Panc1 (cell line): ENCODE data around the gene RALGAPA1. TPM values are rescaled to one million over a fixed set of nuclear protein-coding genes. Genes with fewer than 3 reads are reported as not detected.
"Not testable (repeated sequence)": the region's sequence is repeated elsewhere in the genome, so short reads cannot be mapped to it uniquely, and the experiment has no call there.

Experiments used
- ATAC-seq: fragments of 200-7000 bp; cut with Tn5 transposase; 2 replicates; pipeline ENCODE4 v1.9.1; 2020; ENCODE audit warnings: mild to moderate bottlenecking, moderate library complexity
- BruUV-seq: library from RNA; stranded (reverse); fragments of 400-500 nt; replicated peaks from 2 replicates; lab custom pipeline; 2021; lab: Mats Ljungman, UMichigan
- CTCF ChIA-PET: fragments of 300-600 bp; sonication (Branson Sonifier 250); formaldehyde crosslinking; loops from one replicate; lab custom pipeline; 2022; ENCODE audit warnings: antibody characterized with exemption; lab: Charles Lee
- POLR2A ChIA-PET: fragments of 300-600 bp; sonication (Branson Sonifier 250); formaldehyde crosslinking; loops from one replicate; lab custom pipeline; 2022; ENCODE audit warnings: antibody characterized with exemption; lab: Charles Lee
- DNase-seq: peaks from one replicate; pipeline ENCODE4 v3.0.0-alpha.2; 2010; ENCODE audit warnings: low read depth, low spot score
- H3K27ac ChIP-seq: 2 replicates; pipeline ENCODE4 v1.5.1; 2011; ENCODE audit warnings: mild to moderate bottlenecking, low read length, inconsistent platforms
- H3K27me3 ChIP-seq: fragments of 200-500 bp; sonication (Bioruptor generic); 2 replicates; pipeline ENCODE4 v1.6.0; 2014; ENCODE audit warnings: low read length, inconsistent platforms; ENCODE audit not compliant: control insufficient read depth, insufficient read depth
- H3K36me3 ChIP-seq: fragments of 200-500 bp; sonication (Bioruptor generic); 2 replicates; pipeline ENCODE4 v1.5.1; 2014; ENCODE audit warnings: inconsistent platforms, mild to moderate bottlenecking, low read length, moderate library complexity; ENCODE audit not compliant: control insufficient read depth, insufficient read depth
- H3K4me1 ChIP-seq: 2 replicates; pipeline ENCODE4 v1.5.1; 2011; ENCODE audit warnings: inconsistent platforms, mild to moderate bottlenecking, low read length, moderate library complexity; ENCODE audit not compliant: control insufficient read depth, insufficient read depth
- H3K4me3 ChIP-seq, 2 experiments: 2 replicates each; pipeline ENCODE4 v1.5.1; 2011 to 2012; ENCODE audit warnings: low read depth in 2 of 2, low read length in 2 of 2, mild to moderate bottlenecking in 2 of 2, inconsistent platforms in 1 of 2, moderate library complexity in 1 of 2
- H3K9me3 ChIP-seq: fragments of 200-500 bp; sonication (Bioruptor generic); 2 replicates; pipeline ENCODE4 v1.5.1; 2014; ENCODE audit warnings: low read depth, mild to moderate bottlenecking, inconsistent platforms, low read length, moderate library complexity; ENCODE audit not compliant: control insufficient read depth, insufficient read depth
- POLR2AphosphoS5 ChIP-seq: IDR thresholded peaks from 2 replicates; pipeline ENCODE4 v1.6.1; 2012; ENCODE audit warnings: mild to moderate bottlenecking, low read depth, low read length, moderate library complexity
- SIN3A ChIP-seq: IDR thresholded peaks from 2 replicates; pipeline ENCODE4 v1.6.1; 2012; ENCODE audit warnings: low read depth, mild to moderate bottlenecking, low read length, moderate library complexity, borderline replicate concordance; ENCODE audit not compliant: insufficient read depth
- TCF7L2 ChIP-seq: IDR thresholded peaks from 2 replicates; pipeline ENCODE4 v1.6.1; 2011; ENCODE audit warnings: mild to moderate bottlenecking, low read depth, low read length, inconsistent platforms
- in situ Hi-C: cut with HindIII; loops from 2 replicates; pipeline ENCODE4 v1.10.0; 2016; ENCODE audit warnings: low sequenced_read_pairs, low pct_unique_long_range_greater_than_20kb
- intact Hi-C: fragments of 100-400 bp; cut with micrococcal nuclease; formaldehyde crosslinking; loops from one replicate; pipeline ENCODE4 v1.10.0; 2022; ENCODE audit not compliant: unreplicated experiment
- total RNA-seq: library from RNA; stranded (reverse); gene quantifications from one replicate; pipeline ENCODE4 v1.2.1, GENCODE V29; 2021; ENCODE audit not compliant: unreplicated experiment
- TF ChIP-seq, protein P1 (sequence below): fragments of 450-650 bp; IDR thresholded peaks from 2 replicates; pipeline ENCODE4 v1.5.1; 2017; ENCODE audit warnings: mild to moderate bottlenecking
- TF ChIP-seq, protein P2 (sequence below), 2 experiments: IDR thresholded peaks; 2 replicates each; pipeline ENCODE4 v1.6.1; 2011 to 2012; ENCODE audit warnings: low read depth in 2 of 2, control low read depth in 1 of 2, low read length in 1 of 2, mild to moderate bottlenecking in 1 of 2, moderate library complexity in 1 of 2; ENCODE audit not compliant: insufficient read depth in 1 of 2

RALGAPA1 gene
- total RNA-seq, 1 experiment from 2014 or later: 31.5 TPM

DNA sequence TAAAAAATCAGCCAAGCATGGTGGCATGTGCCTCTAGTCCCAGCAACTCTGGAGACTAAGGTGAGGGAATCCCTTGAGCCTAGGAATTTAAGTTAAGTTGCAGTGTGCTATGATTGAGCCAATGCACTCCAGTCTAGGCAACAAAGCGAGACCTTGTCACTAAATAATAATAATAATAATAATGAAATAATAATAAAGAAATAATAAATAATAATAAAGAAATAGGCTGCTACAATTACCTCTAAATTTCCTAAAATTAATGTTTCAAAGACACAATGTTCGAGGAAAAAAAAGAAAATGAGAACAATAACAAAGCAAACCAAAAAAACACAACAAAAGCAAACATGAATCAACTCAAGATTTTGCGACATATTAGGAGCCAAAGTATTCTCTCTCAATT, 29.7 kb downstream of the RALGAPA1 start:
- intact Hi-C loops (no loop called here), in situ Hi-C loops (no loop called here)
- ChIA-PET CTCF (no interaction called here), POLR2A (no interaction called here)
- H3K9me3 ChIP-seq: no peaks in the 10 kb centered on the region
- H3K27me3 ChIP-seq: no peaks in the 10 kb centered on the region
- TF ChIP-seq, protein P1, sequence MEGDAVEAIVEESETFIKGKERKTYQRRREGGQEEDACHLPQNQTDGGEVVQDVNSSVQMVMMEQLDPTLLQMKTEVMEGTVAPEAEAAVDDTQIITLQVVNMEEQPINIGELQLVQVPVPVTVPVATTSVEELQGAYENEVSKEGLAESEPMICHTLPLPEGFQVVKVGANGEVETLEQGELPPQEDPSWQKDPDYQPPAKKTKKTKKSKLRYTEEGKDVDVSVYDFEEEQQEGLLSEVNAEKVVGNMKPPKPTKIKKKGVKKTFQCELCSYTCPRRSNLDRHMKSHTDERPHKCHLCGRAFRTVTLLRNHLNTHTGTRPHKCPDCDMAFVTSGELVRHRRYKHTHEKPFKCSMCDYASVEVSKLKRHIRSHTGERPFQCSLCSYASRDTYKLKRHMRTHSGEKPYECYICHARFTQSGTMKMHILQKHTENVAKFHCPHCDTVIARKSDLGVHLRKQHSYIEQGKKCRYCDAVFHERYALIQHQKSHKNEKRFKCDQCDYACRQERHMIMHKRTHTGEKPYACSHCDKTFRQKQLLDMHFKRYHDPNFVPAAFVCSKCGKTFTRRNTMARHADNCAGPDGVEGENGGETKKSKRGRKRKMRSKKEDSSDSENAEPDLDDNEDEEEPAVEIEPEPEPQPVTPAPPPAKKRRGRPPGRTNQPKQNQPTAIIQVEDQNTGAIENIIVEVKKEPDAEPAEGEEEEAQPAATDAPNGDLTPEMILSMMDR: no peak
- no peak overlapping the region for H3K27ac ChIP-seq
- no peaks in the 10 kb centered on the region for H3K36me3 ChIP-seq
- DNase-seq (no peak), ATAC-seq (no peak)
- H3K4me3 ChIP-seq: no peak overlapping the region
- BruUV-seq: no TSS peak
- H3K4me1 ChIP-seq: no peaks in the 10 kb centered on the region

DNA sequence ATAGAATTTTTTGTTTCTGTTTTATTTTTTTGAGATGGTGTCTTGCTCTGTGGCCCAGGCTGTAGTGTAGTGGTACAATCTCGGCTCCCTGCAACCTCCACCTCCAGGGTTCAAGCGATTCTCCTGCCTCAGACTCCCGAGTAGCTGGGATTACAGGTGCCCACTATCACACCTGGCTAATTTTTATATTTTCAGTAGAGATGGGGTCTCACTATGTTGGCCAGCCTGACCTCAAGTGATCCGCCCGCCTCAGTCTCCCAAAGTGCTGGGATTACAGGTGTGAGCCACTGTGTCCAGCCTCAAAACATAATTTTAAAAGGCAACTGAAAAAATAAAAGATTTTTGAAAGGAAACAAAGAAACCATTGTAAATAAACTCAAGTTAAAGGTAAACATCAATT, 31.5 kb downstream of the RALGAPA1 start:
- H3K4me3 ChIP-seq, DNase-seq, BruUV-seq, H3K4me1 ChIP-seq, H3K9me3 ChIP-seq, H3K36me3 ChIP-seq, ATAC-seq, POLR2A ChIA-PET, intact Hi-C loops, CTCF ChIA-PET, H3K27ac ChIP-seq, H3K27me3 ChIP-seq, in situ Hi-C loops: not testable (repeated sequence)

DNA sequence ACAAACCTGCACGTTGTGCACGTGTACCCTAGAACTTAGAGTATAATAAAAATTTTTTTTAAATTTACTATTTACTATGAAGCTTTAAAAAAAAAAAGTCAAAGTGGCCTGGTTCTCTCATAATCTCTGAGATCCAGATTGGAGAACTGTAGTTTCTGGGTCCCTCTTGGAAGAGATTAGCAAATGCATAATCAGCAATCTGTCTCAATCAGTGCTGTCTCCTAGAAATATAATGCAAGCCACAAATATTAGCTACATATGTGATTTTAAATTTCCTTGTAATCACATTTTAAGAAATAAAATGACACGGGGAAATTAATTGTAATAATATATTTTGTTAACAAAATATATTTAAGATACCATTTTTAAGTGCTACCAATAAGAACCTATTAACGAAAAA, 32.3 kb downstream of the RALGAPA1 start:
- Histone ChIP-seq H3K36me3 (no peaks in the 10 kb centered on the region), H3K9me3 (no peaks in the 10 kb centered on the region), H3K4me3 (no peak overlapping the region), H3K27me3 (no peaks in the 10 kb centered on the region), H3K27ac (no peak overlapping the region), H3K4me1 (no peaks in the 10 kb centered on the region)
- in situ Hi-C loops: no loop called here
- DNase-seq (no peak), ATAC-seq (no peak)
- ChIA-PET POLR2A (no interaction called here), CTCF (no interaction called here)
- TF ChIP-seq, protein P2, sequence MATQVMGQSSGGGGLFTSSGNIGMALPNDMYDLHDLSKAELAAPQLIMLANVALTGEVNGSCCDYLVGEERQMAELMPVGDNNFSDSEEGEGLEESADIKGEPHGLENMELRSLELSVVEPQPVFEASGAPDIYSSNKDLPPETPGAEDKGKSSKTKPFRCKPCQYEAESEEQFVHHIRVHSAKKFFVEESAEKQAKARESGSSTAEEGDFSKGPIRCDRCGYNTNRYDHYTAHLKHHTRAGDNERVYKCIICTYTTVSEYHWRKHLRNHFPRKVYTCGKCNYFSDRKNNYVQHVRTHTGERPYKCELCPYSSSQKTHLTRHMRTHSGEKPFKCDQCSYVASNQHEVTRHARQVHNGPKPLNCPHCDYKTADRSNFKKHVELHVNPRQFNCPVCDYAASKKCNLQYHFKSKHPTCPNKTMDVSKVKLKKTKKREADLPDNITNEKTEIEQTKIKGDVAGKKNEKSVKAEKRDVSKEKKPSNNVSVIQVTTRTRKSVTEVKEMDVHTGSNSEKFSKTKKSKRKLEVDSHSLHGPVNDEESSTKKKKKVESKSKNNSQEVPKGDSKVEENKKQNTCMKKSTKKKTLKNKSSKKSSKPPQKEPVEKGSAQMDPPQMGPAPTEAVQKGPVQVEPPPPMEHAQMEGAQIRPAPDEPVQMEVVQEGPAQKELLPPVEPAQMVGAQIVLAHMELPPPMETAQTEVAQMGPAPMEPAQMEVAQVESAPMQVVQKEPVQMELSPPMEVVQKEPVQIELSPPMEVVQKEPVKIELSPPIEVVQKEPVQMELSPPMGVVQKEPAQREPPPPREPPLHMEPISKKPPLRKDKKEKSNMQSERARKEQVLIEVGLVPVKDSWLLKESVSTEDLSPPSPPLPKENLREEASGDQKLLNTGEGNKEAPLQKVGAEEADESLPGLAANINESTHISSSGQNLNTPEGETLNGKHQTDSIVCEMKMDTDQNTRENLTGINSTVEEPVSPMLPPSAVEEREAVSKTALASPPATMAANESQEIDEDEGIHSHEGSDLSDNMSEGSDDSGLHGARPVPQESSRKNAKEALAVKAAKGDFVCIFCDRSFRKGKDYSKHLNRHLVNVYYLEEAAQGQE (IDR thresholded peaks at IDR 0.05; ENCODE audit: insufficient read depth in 1 of 2, low read depth in 2 of 2, low read length in 1 of 2): no peak
- TF ChIP-seq, protein P1: no peak
- no peak for TF ChIP-seq SIN3A
- TF ChIP-seq TCF7L2: no peak
- TF ChIP-seq POLR2AphosphoS5: no peak
- intact Hi-C loops: no loop called here
- BruUV-seq: no TSS peak

DNA sequence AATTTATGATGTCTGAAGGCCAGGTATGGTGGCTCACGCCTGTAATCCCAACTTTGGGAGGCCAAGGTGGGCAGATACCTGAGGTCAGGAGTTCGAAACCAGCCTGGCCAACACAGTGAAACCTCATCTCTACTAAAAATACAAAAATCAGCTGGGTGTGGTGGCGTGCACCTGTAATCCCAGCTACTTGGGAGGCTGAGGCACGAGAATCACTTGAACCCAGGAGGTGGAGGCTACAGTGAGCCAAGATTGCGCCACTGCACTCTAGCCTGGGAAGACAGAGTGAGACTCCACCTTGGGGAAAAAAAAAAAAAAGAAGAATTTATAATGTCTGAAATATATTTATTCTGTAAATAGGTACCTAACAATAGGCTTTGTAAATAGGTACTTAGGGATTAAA, 33.0 kb downstream of the RALGAPA1 start:
- ATAC-seq, in situ Hi-C loops, H3K4me3 ChIP-seq, intact Hi-C loops, CTCF ChIA-PET, H3K27ac ChIP-seq, BruUV-seq, H3K9me3 ChIP-seq, H3K27me3 ChIP-seq, DNase-seq, H3K36me3 ChIP-seq, H3K4me1 ChIP-seq: not testable (repeated sequence)
- POLR2A ChIA-PET: interaction anchor here (0.6 kb wide), 1 partner anchor 11 kb away, joined by 3 read pairs; no protein-coding TSS in a partner anchor
